Myocyte (in vitro differentiated cells): ENCODE measurements around the gene TCEA2. TPM values are rescaled to one million over a fixed set of nuclear protein-coding genes. Genes with fewer than 3 reads are reported as not detected.
"Not testable (repeated sequence)": the region's sequence is repeated elsewhere in the genome, so short reads cannot be mapped to it uniquely, and the experiment has no call there.

Experiments
- DNase-seq: peaks from one replicate; pipeline ENCODE4 v3.0.0-alpha.2; 2012; ENCODE audit warnings: low read depth
- total RNA-seq: library from RNA; depleted of rRNA; stranded (reverse); fragments of >200 nt; gene quantifications from 2 replicates; pipeline ENCODE4 v1.2.3, GENCODE V29; 2014

Gene TCEA2
- total RNA-seq, 1 donor from 2014 or later, result 21.6 TPM

DNA sequence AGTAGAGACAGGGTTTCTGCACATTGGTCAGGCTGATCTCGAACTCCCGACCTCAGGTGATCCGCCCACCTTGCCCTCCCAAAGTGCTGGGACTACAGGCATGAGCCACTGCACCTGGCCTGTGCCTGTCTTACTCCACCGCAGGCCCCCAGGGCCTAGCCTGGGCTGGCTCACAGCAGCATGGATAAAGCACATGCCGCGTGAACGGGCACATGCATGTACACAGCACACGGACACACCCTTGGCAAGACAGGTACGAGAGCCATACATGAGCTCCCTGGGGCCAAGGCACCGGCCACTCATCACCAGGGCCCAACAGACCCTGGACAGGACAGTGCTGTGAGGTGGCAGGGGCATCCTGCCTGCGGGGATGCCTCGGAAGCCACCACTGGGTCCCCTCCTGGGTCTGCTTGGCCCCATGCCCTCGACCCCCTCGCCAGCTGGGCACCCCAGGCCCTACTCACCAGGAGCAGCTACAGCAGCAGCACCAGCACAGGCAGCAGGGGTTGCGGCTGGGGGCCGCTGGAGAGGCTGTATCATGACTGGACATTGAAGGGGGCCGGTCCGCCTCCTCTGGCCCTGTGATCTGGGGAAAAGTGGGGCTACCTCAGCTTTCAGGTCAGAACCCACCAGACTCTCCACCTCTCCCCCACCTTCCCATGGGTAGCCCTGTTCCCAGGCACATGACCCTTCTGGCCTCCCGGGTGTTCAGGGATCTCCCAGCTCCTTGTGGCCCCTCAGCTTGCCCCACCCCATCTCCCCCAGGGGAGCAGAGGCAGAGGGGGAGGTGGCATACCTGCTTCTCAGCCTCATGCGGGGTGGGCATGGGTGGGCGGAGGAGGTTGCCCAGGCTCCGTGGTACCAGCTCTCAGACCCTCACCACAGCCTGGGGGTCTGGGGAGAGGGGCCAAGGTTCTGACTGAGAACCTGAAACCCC lies 13.3 kb downstream of the TCEA2 start:
- no peak for DNase-seq

DNA sequence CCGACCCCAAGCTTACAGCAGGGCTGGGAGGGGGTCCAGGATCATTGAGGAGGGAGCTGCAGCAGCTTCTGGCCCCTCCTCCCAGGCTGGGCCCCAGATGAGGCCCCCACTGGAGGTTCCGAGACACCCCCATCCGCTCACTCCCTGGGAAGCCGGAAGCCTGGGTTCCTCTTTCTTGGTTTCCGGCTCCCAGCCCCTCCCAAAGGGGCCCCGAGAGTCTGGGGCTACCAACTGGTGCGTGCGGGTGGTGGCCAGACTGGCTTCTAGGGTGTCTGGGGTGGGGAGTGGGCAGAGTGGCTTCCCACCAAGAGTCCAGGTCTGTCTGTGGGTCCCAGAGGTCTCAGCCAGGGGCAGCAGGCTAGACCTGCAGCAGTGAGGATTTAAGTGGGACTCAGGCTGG lies 14.1 kb downstream of the TCEA2 start:
- no peak for DNase-seq

DNA sequence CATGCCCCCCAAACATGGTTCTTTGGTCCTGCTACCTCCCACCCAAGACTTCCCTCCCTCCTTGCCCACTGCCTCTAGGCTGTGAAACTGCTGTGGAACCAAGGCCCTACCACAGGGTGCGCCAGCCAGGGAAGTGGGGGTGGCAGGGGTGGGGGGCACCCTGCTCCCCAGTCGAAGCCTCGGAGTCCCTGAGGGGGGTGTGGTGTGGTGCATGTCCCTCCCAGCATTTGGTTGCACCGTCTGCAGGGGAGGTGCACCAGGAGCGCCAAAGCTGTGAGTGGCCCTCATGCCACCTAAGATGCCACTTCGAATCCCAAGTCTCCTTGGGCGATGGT lies 14.5 kb downstream of the TCEA2 start:
- no peak for DNase-seq

DNA sequence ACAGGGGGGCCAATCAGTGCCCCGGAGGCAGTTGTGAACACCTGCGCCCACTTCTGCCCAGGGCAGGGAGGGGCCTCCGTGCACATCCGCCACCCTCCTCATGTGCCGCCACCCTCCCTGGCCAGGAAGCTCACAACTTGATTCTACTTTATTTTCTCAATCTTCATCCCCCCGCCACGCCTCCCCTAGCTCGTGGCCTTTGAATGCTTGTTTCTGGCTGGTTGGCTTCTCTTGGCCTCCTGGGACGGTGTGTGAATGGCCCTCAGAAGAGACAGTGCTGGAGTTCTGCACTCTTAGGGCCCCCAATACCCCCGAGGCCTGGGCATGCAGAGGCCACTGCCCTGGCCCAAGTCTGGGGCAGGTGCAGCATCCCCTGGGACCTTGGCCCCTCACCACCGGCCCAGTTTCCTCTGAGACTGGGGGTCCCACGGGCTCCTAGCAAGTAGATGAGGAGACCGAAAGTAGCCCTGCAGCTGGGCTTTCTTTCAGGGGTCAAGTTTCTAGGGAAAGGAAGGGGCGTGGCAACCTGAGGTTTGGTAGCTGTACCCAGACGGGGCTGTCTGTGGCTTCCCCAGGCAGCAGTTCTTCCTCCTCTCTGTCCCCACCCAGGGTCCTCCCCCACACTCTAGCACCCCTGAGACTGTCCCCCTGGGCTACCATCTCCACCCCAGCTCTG lies 15.0 kb downstream of the TCEA2 start:
- peak; percentile 34 for DNase-seq

DNA sequence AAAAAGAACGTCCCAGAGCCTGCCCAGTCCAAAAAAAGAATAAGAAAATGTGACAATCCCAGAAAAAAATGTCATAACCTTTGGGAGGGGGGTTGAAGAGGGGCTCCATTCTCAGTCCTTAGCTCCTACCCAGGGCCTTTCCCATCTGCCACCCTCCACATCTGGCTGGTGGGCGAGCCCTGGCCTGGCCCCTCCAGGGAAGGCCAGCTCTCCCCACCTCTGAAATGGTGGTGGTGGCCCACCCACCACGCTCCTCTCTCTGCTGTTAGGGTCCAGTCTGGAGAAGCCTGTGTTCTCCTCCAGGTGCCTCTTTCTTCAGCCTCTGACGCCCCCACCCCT lies 15.9 kb downstream of the TCEA2 start:
- no peak for DNase-seq

DNA sequence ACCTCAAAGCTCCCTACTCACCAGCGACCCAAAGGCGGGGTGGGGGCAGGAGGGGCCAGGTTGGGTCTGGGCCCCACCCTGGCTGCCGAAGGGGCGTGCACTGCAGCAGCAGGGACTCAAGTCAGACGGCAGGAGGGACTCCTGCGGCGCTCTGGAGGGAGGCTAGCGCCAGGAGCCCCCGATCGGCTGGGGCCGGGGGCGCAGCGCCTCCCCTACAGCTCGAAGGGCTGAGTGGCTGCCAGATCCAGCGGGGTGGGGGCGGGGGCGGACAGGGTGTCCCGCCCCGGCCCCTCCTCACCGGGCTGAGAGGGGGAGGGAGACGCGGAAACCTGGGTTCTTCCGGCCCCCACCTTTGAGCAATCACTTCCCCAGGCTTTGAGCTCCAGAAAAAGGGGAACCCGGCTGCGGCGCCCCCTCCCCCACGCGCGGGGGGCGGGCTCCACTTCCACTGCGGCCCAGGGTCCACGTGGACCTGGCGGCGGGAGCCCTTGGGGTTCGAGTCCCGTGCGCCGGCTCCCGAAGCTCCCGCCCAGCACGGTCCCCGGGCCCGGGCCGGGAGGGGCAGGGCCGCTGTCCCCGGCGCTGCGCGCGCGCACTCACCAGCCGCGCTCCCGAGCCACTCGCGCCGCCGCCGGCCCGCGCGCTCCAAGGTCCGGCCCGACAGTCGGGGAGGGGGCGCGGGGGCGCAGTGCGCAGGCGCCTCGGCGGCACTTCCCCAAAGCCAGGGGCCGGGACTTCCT lies 16.4 kb downstream of the TCEA2 start, which contains the start of gene RGS19:
Gene RGS19 (minus strand): TSS at position 246 of the 740 bp plus-strand sequence. CDS start 2,632 bp downstream, outside the sequence.
- peak; percentile 67 for DNase-seq

DNA sequence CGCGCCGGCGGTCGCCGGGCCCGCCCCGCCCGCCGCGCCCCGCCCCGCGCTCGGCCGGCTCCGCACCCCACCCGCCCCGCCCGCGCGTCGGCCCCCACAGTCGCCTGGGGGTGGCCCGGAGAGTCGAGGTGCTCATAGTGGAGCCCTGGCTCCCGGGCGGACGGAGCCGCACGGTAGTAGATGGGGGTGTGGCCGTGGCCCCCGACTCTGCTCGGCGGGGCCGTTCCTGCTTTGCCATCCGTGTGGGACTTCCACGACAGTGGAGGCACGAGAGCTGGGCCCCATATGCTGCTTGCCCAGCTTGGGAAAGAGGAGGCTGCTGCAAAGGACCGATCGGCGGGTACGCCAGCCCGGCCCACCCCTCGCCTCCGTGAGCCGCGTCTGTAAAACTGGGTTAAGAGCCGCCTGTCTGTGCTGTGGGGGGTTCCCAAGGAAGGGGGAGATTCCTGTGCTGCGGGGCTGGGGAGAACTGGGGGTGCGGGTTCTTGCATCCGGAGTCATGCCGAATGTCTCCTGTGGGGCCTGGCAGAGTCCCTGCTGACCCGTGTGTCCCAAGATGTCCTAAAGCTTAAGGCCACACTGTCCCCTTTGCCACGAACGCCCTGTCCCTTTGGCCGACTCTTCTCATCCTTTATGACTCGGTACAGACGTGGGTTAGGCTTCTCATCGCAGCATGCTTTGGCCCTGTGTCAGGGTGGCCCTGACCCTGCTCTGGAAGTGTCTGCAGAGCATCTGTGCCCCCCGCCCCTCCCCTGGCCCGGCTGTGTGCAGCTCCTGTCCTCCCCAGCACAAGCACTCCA lies 17.2 kb downstream of the TCEA2 start, which contains the start of gene OPRL1:
Gene OPRL1 (plus strand): TSS at position 70 of the 800 bp plus-strand sequence. CDS start 12,639 bp downstream, outside the sequence.
- DNase-seq, result peak; percentile 22

DNA sequence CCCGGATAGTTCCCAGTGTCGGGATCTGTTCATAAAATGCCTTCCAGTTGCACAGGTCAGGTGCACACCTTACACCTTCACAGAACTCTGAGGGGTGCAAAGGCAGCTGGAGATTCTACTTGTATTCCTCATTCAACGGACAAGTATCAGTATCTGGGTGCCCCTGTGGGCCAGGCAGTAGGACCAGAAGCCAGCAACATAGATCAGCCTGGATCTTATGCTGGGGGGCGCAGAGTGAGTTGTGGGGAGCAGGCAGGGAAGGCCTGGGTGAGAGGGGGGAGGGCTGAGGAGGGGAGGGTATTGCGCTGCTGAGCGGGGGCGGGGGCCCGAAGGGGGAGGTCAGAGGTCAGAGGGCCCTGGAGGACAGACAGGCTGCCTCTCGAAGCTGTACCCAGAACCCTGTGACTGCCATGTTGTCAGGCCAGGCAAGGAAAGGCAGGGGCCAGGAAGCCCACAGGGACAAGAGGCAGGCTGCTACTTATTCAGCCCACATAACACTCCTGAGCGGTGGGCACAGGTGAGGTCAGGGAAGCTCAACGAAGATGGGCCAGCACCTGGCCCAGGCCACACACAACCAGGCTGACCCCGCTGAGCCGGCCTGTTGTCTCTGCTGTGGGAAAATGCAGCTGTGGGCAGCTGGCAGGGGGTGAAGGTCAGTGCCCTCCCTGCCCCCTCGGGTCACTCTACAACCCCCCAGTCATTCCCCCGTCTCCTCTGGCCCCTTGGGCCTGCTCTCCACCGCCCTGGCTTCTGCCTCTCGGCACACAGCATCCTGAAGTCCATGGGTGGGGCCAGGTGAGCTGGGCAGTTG lies 18.0 kb downstream of the TCEA2 start:
- DNase-seq, result no peak

DNA sequence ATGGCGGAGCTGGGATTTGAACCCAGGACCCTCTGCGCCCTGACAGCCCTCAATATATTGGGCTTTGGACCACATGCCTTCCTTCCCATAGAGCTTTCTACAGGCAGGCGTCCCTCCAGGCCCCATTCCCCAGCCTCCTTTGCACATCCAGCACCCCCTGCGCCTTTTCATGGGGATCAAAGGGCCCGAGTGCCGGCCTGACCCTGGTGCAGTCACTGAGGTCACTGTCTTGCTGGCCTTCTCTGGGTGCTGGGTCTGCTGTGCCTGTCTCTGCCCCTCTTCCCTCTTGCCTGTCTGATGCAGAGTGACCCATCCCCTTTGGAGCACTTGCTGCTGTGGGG lies 18.6 kb downstream of the TCEA2 start:
- DNase-seq, result no peak

DNA sequence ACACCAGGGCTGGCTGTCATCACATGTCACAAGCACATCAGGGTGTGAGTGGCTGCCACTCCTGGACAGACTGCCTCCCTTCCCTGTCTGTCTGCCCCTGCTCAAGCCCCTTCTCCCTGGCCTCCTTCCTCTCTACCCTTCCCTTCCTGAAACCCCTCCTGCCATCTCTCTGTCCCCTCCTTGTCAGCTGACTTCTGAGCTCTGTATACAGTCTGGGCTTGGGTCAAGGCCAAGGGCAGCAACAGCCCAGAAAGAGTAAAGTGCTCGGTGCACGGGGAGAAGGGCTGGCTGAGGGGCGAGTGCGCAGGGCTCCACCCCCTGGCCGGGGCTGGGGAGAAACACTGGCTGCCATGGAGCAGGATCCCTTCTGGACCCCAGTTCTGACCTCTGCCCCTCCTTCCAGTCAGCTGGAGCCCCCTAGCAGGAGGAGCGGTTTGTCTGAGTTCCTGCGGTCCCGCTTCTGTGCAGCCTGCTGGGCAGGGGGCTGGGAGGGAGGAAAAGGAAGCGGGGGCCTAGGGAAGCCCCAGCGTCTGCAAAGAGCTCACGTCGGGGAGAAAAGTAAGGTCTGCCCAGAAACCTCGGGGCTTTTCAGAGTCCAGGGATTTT lies 19.2 kb downstream of the TCEA2 start:
- DNase-seq, result no peak

DNA sequence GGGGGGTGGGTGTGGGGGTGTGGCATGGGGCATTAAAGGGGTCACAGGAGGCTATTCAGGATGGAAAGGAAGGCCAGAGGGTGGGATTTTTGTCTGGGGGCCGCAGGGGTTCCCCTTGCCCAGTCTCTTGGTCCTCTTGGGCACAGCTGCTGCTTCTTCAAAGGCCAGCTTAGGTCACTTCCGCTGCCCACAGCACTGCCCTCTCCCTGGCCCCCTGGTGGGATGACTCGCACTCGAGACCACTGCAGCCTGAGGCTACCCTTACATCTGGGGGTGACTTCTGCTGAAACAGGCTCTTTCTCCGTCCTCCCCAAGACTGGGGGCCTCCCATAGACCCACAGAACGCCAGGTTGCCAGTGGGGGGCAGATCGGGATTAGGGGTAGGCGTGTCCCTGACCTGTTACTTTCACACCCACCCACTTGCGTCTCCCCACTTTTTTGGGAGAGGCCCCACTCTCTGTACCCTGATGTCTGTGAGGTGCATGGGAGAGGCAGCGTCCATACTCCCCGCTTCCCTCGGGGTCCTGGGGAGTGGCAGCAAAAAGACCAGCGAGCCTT lies 19.9 kb downstream of the TCEA2 start:
- no peak for DNase-seq

DNA sequence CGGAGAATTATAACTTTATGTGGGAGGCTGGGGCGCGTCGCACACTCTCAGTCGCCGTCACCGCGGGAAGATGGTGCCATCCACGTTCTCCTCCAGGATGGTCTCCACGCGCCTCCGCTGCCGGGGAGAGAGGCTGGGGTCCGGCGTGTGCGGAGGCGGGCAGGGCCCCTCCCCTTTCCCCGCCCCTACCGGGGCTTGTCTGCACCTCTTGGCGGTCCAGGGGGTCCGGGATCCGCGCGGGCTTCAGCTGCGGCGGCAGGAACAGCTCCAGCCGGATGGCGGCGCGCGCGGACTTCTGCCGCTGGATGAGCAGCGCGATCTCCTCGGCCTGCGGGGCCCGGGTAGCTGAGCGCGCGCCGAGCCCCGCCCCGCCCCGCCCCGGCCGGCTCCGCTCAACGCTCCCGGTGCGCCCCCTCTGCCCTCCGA lies 20.4 kb downstream of the TCEA2 start:
- peak; percentile 62 for DNase-seq

DNA sequence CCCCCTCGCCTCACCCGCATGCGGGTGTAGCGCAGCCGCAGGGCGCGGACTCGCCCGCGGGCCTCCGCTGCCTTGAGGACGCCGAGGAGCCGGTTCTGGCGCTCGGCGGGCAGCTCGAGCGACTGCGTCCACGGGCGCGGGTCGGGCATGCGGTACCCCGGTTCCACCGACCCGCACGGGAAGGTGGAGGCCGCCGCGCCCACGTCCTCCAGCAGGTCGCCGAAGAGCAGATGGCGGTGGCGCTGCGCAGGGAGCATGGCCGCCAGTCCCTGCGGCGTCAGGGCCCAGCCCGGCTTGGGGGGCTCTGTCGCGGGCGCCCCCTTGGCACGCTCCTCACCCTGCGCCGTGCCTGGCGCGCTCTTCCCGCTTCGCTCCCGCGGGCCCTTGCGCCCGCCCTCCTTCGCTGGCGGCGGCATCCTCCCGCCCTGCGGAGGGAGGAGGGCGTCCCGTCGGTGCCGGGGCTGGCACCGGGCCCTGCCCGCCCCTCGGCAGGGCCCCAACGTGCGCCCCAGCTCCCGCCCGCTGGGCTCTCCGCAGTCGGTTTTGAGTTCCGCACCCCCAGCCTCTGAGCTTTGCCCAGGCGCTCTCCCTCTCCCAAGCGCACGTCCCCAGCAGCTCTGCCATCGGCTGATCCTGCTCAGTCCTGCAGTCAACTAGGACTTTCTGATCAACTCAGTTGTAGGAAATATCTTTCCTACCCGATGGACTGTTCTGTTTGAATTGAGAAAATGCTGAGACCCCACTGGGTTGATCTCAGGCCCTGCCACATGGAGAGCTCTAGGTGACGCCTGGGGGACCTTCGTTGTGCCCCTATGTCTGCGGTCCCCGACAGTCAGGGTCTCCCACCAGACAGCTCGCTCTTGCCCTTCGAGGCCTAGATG lies 21.0 kb downstream of the TCEA2 start, which contains the start of gene LKAAEAR1:
Gene LKAAEAR1 (minus strand): TSS at position 595 of the 881 bp plus-strand sequence. CDS start 179 bp downstream, at position 416.
- no peak for DNase-seq

DNA sequence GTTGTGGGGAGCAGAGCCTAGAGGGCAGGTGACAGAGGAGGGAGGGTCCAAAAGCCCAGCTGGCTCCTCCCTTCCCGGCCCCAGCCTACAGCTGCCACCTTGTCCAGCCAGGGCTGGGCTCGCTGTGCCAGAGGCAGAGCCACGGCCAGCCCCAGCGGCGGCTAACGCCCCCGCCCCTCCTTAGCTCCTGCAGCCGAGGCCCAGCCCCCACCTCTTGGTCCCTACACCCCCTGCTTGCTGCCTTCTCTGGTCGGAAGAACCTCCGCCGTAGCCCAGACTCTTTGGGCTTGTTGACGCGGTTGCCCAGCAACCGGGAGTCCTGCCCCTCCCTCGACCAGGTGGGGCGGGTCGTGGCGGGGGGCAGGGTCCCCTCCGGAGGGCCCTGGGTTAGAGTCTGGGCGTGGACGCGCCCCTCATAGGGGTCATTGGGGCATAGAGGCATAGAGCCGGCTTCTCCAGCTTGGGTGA lies 21.7 kb downstream of the TCEA2 start:
- DNase-seq, result no peak

DNA sequence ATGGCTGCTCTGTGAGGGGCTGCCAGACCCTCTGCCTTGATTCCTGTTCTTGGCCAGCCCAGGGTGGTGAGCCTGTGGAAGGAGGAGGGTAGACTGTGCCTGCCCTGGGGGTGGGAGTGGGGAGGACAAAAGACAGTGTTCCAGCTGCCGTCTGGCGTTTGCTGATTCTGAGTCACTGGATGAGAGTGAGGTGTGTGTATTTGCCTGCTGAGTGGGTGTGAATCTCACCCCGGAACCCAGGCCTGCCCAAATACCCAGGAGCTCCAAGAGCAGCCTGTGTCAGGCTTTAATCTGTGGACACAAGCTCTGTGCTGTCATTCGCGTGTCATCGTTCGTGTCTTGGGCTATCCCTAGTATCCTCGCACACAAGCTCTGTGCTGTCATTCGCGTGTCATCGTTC lies 23.8 kb downstream of the TCEA2 start:
- DNase-seq, result no peak

DNA sequence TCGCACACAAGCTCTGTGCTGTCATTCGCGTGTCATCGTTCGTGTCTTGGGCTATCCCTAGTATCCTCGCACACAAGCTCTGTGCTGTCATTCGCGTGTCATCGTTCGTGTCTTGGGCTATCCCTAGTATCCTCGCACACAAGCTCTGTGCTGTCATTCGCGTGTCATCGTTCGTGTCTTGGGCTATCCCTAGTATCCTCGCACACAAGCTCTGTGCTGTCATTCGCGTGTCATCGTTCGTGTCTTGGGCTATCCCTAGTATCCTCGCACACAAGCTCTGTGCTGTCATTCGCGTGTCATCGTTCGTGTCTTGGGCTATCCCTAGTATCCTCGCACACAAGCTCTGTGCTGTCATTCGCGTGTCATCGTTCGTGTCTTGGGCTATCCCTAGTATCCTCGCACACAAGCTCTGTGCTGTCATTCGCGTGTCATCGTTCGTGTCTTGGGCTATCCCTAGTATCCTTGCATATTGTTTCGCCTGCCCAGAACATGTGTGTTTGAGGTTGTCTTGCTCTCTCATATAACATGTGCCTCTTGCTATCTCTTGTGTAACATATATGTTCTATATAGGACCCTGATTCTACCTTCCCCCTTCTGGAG lies 24.3 kb downstream of the TCEA2 start:
- DNase-seq, result not testable (repeated sequence)

DNA sequence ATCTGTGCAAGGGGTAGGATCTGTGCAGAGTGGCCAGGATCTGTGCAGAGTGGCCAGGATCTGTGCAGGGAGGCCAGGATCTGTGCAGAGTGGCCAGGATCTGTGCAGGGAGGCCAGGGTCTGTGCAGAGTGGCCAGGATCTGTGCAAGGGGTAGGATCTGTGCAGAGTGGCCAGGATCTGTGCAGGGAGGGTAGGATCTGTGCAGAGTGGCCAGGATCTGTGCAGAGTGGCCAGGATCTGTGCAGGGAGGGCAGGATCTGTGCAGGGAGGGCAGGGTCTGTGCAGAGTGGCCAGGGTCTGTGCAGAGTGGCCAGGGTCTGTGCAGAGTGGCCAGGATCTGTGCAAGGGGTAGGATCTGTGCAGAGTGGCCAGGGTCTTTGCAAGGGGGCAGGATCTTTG lies 25.6 kb downstream of the TCEA2 start:
- DNase-seq, result not testable (repeated sequence)

DNA sequence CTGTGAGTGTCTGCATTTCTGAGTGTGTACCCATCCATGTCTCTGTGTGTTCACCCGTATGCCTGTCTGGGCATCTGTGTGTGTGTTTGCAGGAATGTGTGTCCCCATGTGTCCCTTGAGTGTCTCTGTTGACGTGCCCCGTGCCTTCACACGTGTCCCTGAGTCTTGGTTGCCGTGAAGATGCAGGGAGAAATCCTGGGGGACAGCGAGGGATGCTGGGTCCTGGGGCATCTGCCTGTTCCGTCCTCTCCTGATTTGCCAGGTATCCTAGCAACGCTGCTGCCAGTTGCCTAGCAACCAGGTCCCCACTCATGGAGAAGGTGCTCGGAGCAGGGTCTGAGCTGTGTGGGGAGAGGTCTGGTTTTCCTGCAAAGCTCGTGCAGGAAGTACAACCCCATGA lies 27.2 kb downstream of the TCEA2 start:
- no peak for DNase-seq
